A549 (cell line): Measurements from ENCODE around the gene NEXN. TPM values are rescaled to one million over a fixed set of nuclear protein-coding genes. Genes with fewer than 3 reads are reported as not detected.

Experiments used
- ATAC-seq, 2 experiments: fragments of 200-7000 bp in 1 of 2; fragments of >200 bp in 1 of 2; cut with Nextera tagmentation in 1 of 2; cut with Tn5 transposase in 1 of 2; 3 replicates each; pipeline versions ENCODE4 v1.8.0 to v1.9.1; 2018 to 2020; ENCODE audit warnings: mild to moderate bottlenecking in 1 of 2, moderate library complexity in 1 of 2
- CTCF ChIA-PET: fragments of 300-600 bp; sonication (Branson Sonifier 250); formaldehyde crosslinking; extraction: SDS; loops from one replicate; lab custom pipeline; 2021; ENCODE audit warnings: antibody characterized with exemption, inconsistent platforms; lab: Yijun Ruan, JAX
- POLR2A ChIA-PET: fragments of 350-600 bp; formaldehyde crosslinking; extraction: SDS; loops from one replicate; lab custom pipeline; 2021; ENCODE audit warnings: antibody characterized with exemption, inconsistent platforms; lab: Yijun Ruan, JAX
- DNase-seq, 2 experiments: peaks; one replicate each; pipeline versions ENCODE4 v3.0.0 to v3.0.0-alpha.2; 2011 to 2016; ENCODE audit warnings: low read depth in 1 of 2, low spot score in 1 of 2
- FAIRE-seq: peaks from 2 replicates; lab custom pipeline; 2011; peaks lifted over from hg19 to GRCh38; lab: Jason Lieb, UNC
- H3K27ac ChIP-seq, 2 experiments: fragments of >200 bp; sonication (Bioruptor Twin); formaldehyde crosslinking; 3 replicates each; pipeline ENCODE4 v1.5.1; 2016 to 2017
- H3K4me1 ChIP-seq: fragments of >200 bp; sonication (Bioruptor Twin); formaldehyde crosslinking; 3 replicates; pipeline ENCODE4 v1.6.1; 2016
- H3K4me2 ChIP-seq: fragments of >200 bp; sonication (Bioruptor Twin); formaldehyde crosslinking; 3 replicates; pipeline ENCODE4 v1.6.1; 2016
- H3K4me3 ChIP-seq: fragments of >200 bp; sonication (Bioruptor Twin); formaldehyde crosslinking; 3 replicates; pipeline ENCODE4 v1.5.1; 2016
- H3K9me3 ChIP-seq: fragments of >200 bp; sonication (Bioruptor Twin); formaldehyde crosslinking; 3 replicates; pipeline ENCODE4 v1.6.1; 2016
- BHLHE40 ChIP-seq: IDR thresholded peaks from 2 replicates; pipeline ENCODE4 v1.6.1; 2012; ENCODE audit warnings: low read depth, low read length, inconsistent platforms
- CBX8 ChIP-seq: fragments of 200-600 bp; sonication (generic); IDR thresholded peaks from 2 replicates; pipeline ENCODE4 v1.6.1; 2016
- CHD2 ChIP-seq: fragments of 150-350 bp; IDR thresholded peaks from 2 replicates; pipeline ENCODE4 v1.6.1; 2014; ENCODE audit warnings: low read length; ENCODE audit not compliant: partially characterized antibody
- CHD4 ChIP-seq: fragments of 200-600 bp; sonication (generic); IDR thresholded peaks from 2 replicates; pipeline ENCODE4 v1.6.1; 2016; ENCODE audit warnings: antibody characterized with exemption, mild to moderate bottlenecking, borderline replicate concordance
- CTCF ChIP-seq: fragments of >200 bp; sonication (Bioruptor Twin); formaldehyde crosslinking; IDR thresholded peaks from 3 replicates; pipeline ENCODE4 v1.5.1; 2016
- FOSB ChIP-seq: fragments of 250-450 bp; sonication (Bioruptor Pico); IDR thresholded peaks from 2 replicates; pipeline ENCODE4 v1.5.0; 2020; ENCODE audit warnings: mild to moderate bottlenecking, moderate library complexity
- FOXS1 ChIP-seq: fragments of 250-450 bp; sonication (Bioruptor Pico); IDR thresholded peaks from 2 replicates; pipeline ENCODE4 v1.5.0; 2020; ENCODE audit warnings: mild to moderate bottlenecking, moderate library complexity
- GATA3 ChIP-seq: IDR thresholded peaks from 2 replicates; pipeline ENCODE4 v1.6.1; 2012; ENCODE audit warnings: borderline replicate concordance
- HDAC2 ChIP-seq: fragments of 200-600 bp; sonication (generic); IDR thresholded peaks from 2 replicates; pipeline ENCODE4 v1.6.1; 2016
- HOXB13 ChIP-seq: fragments of 250-450 bp; sonication (Bioruptor Pico); IDR thresholded peaks from 2 replicates; pipeline ENCODE4 v1.5.0; 2020; ENCODE audit warnings: low read depth, mild to moderate bottlenecking, moderate library complexity
- JUNB ChIP-seq: fragments of >200 bp; sonication (Bioruptor Twin); formaldehyde crosslinking; IDR thresholded peaks from 2 replicates; pipeline ENCODE4 v1.6.1; 2016
- KDM5A ChIP-seq: fragments of 200-600 bp; sonication (generic); IDR thresholded peaks from 2 replicates; pipeline ENCODE4 v1.6.1; 2016; ENCODE audit warnings: antibody characterized with exemption, mild to moderate bottlenecking
- MAFK ChIP-seq: fragments of 450-650 bp; IDR thresholded peaks from 2 replicates; pipeline ENCODE4 v1.6.1; 2014; ENCODE audit not compliant: partially characterized antibody
- MYC ChIP-seq: IDR thresholded peaks from 2 replicates; pipeline ENCODE4 v1.6.1; 2012; ENCODE audit warnings: mild to moderate bottlenecking, inconsistent platforms, low read length, improper control_type of control experiment, borderline replicate concordance
- NFE2L2 ChIP-seq: fragments of 150-350 bp; conservative IDR thresholded peaks from 2 replicates; pipeline ENCODE4 v1.6.1; 2014; ENCODE audit warnings: low read length
- RAD21 ChIP-seq, 2 experiments: fragments of >200 bp in 1 of 2; sonication (Bioruptor Twin) in 1 of 2; formaldehyde crosslinking in 1 of 2; IDR thresholded peaks in 1 of 2; conservative IDR thresholded peaks in 1 of 2; 2 replicates in 1 of 2; 3 replicates in 1 of 2; pipeline ENCODE4 v1.6.1; 2012 to 2018; ENCODE audit warnings: inconsistent platforms in 1 of 2
- RARB ChIP-seq: fragments of 250-450 bp; sonication (Bioruptor Pico); IDR thresholded peaks from 2 replicates; pipeline ENCODE4 v1.8.0; 2021; ENCODE audit warnings: mild to moderate bottlenecking, moderate library complexity
- RCOR1 ChIP-seq: fragments of 150-350 bp; IDR thresholded peaks from 2 replicates; pipeline ENCODE4 v1.6.1; 2014; ENCODE audit warnings: antibody characterized with exemption, low read length, low read depth
- REST ChIP-seq: fragments of 200-600 bp; sonication (generic); IDR thresholded peaks from 2 replicates; pipeline ENCODE4 v1.6.1; 2016; ENCODE audit warnings: antibody characterized with exemption, mild to moderate bottlenecking, moderate library complexity
- SREBF2 ChIP-seq: fragments of 450-650 bp; IDR thresholded peaks from 2 replicates; pipeline ENCODE4 v1.6.1; 2014; ENCODE audit warnings: mild to moderate bottlenecking, moderate library complexity
- TFCP2L1 ChIP-seq: fragments of 250-450 bp; sonication (Bioruptor Pico); IDR thresholded peaks from 2 replicates; pipeline ENCODE4 v1.5.0; 2021; ENCODE audit warnings: mild to moderate bottlenecking
- ZC3H11A ChIP-seq: fragments of 450-650 bp; IDR thresholded peaks from 2 replicates; pipeline ENCODE4 v1.6.1; 2014; ENCODE audit warnings: antibody characterized with exemption, mild to moderate bottlenecking
- ZFP36 ChIP-seq: fragments of 450-650 bp; IDR thresholded peaks from 2 replicates; pipeline ENCODE4 v1.6.1; 2014; ENCODE audit warnings: borderline replicate concordance; ENCODE audit not compliant: partially characterized antibody
- WGBS: methylation state at CpG from one replicate; pipeline ENCODE4 v1.1.6; 2017; ENCODE audit errors: missing lambda C conversion rate; 5-methylcytosine and 5-hydroxymethylcytosine counted together
- polyA plus RNA-seq, 4 experiments: library from polyadenylated mRNA; depleted of rRNA in 3 of 4; stranded (reverse); fragments of >200 nt; fragmentation: RNase III in 1 of 4; extraction: RNeasy Plus Mini Kit Qiagen cat#74134 plus additional on column Dnase treatment in 1 of 4; gene quantifications; 2 replicates in 3 of 4; 3 replicates in 1 of 4; pipeline ENCODE4 v1.2.3, GENCODE V29; 2011 to 2017

NEXN gene
- polyA plus RNA-seq, 2 of the 4 experiments (the other 2 are of a cell fraction) = 1.8 to 8.2 TPM

- ChIA-PET POLR2A (interaction anchor here (1.1 kb wide), 1 partner anchor 49 kb away, joined by 3 read pairs; the partner anchor contains the start of gene DNAJB4), CTCF (interaction anchor here (0.9 to 2.2 kb wide), 2 partner anchors 8 to 159 kb away, joined by 4 to 10 read pairs; no protein-coding TSS in a partner anchor)
- Histone ChIP-seq H3K9me3 (no peaks in the 10 kb centered on the region), H3K4me3 (no peak overlapping the region), H3K27ac (no peak overlapping the region), H3K4me1 (no peaks in the 10 kb centered on the region), H3K4me2 (no peak overlapping the region)
- WGBS = 88% methylated on average over 3 of the region's 3 CpGs
- no peak for FAIRE-seq
- no peak for ATAC-seq
- no peak for DNase-seq
- no peak for TF ChIP-seq SREBF2
- no peak for TF ChIP-seq ZFP36
- no peak for TF ChIP-seq CHD2
- TF ChIP-seq BHLHE40 = no peak
- no peak for TF ChIP-seq CTCF
- no peak for TF ChIP-seq ZC3H11A
- no peak for TF ChIP-seq NFE2L2
These were observed 67.3 kb downstream of the NEXN start for GRCh38 chr1:77955709-77956108.

GRCh38 chr1:77956464-77956863, 68.0 kb downstream of the NEXN start:
- 89% methylated on average over 3 of the region's 3 CpGs for WGBS
- Histone ChIP-seq H3K27ac (no peak overlapping the region), H3K4me1 (peaks cover 3% of the 10 kb centered on the region; the same call in 2 of the 3 replicates), H3K4me3 (no peak overlapping the region), H3K4me2 (no peak overlapping the region), H3K9me3 (no peaks in the 10 kb centered on the region)
- DNase-seq = no peak
- no peak for ATAC-seq
- no peak for FAIRE-seq
- POLR2A ChIA-PET = interaction anchor here (0.6 to 1.2 kb wide), 2 partner anchors 18 to 48 kb away, joined by 3 to 4 read pairs; partner anchors contain the start of gene DNAJB4
- TF ChIP-seq REST (no peak), CHD4 (no peak), RCOR1 (no peak)
- CTCF ChIA-PET = interaction anchor here (0.6 to 2.2 kb wide), 5 partner anchors 9 to 158 kb away, joined by 3 to 10 read pairs (median 4); no protein-coding TSS in a partner anchor

DNA sequence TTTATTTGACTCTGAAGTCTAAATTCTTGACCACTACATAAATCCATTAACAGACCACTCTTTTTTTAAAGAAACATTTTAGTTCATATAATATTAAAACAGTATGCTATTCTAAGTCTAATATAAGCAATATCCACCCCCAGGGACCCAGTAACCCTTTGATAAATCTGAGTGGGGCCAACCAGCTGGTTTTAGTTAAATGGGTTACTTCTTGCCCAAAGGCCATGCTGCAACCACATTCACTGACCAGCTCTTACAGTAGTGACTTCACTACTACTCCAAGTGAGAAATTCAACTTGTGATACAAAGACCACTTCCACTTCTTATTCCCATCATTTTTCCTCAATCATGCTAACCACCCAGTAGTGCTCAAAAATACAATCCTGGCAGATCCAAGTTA, 70.0 kb downstream of the NEXN start:
- H3K9me3 ChIP-seq = no peaks in the 10 kb centered on the region
- H3K27ac ChIP-seq = no peak overlapping the region
- no peak overlapping the region for H3K4me2 ChIP-seq
- DNase-seq = no peak
- TF ChIP-seq FOSB (CRISPR knock-in tag) (no peak), CHD2 (no peak), REST (no peak), KDM5A (no peak), FOXS1 (CRISPR knock-in tag) (no peak), HOXB13 (CRISPR knock-in tag) (no peak), RARB (CRISPR knock-in tag) (no peak), SREBF2 (no peak), CBX8 (no peak), JUNB (no peak), TFCP2L1 (CRISPR knock-in tag) (no peak), MYC (no peak), NFE2L2 (no peak), MAFK (no peak), GATA3 (no peak), RAD21 (conservative IDR thresholded peaks at IDR 0.05 in 1 of 2, IDR thresholded peaks at IDR 0.05 in 1 of 2) (no peak), HDAC2 (no peak)
- CTCF ChIA-PET = no interaction called here
- POLR2A ChIA-PET = no interaction called here
- ATAC-seq = no peak
- H3K4me3 ChIP-seq = no peak overlapping the region
- FAIRE-seq = no peak
- H3K4me1 ChIP-seq = peaks cover 16% of the 10 kb centered on the region
